ENCODE measurements around the gene CDC16.

The CDC16 gene

GRCh38 chr13:114314074-114314912, 79.6 kb downstream of the CDC16 start, which contains the start of gene CHAMP1 (continued):
- TF ChIP-seq ZNF558 (tag by site-specific recombination; IDR thresholded peaks at IDR 0.05): no peak
- TF ChIP-seq ZNF629 (tag by site-specific recombination; IDR thresholded peaks at IDR 0.05): 0 out of 2 replicates have a peak, but pooled peaks have one; percentile 13
- TF ChIP-seq ZBTB8A (tag by site-specific recombination; IDR thresholded peaks at IDR 0.05): peak; percentile 85
- no peak for TF ChIP-seq ZNF133 (tag by site-specific recombination; IDR thresholded peaks at IDR 0.05)
- no peak for TF ChIP-seq ZNF692 (tag by site-specific recombination; IDR thresholded peaks at IDR 0.05)
- no peak for TF ChIP-seq ZNF521 (tag by site-specific recombination; IDR thresholded peaks at IDR 0.05)
- no peak for TF ChIP-seq YY2 (tag by site-specific recombination; IDR thresholded peaks at IDR 0.05)
- no peak; the same call in 1 of the 2 replicates for TF ChIP-seq ZNF184 (tag by site-specific recombination; IDR thresholded peaks at IDR 0.05)
- TF ChIP-seq ZNF10 (tag by site-specific recombination; IDR thresholded peaks at IDR 0.05): no peak
- no peak for TF ChIP-seq ZNF223 (tag by site-specific recombination; IDR thresholded peaks at IDR 0.05)
- TF ChIP-seq ZNF555 (tag by site-specific recombination; conservative IDR thresholded peaks at IDR 0.05): no peak
- TF ChIP-seq ZSCAN23 (tag by site-specific recombination; IDR thresholded peaks at IDR 0.05): no peak
- 0 out of 2 replicates have a peak, but pooled peaks have one; percentile 37 for TF ChIP-seq OSR2 (tag by site-specific recombination; IDR thresholded peaks at IDR 0.05)
- no peak for TF ChIP-seq ZSCAN18 (tag by site-specific recombination; IDR thresholded peaks at IDR 0.05)
- peak; percentile 76 for TF ChIP-seq ZSCAN30 (tag by site-specific recombination; IDR thresholded peaks at IDR 0.05)
- no peak for TF ChIP-seq ZNF426 (tag by site-specific recombination; IDR thresholded peaks at IDR 0.05)
- no peak for TF ChIP-seq ZNF248 (tag by site-specific recombination; IDR thresholded peaks at IDR 0.05)
- peak; percentile 84; the same call in 1 of the 2 replicates for TF ChIP-seq ZBTB6 (tag by site-specific recombination; IDR thresholded peaks at IDR 0.05)
- no peak for TF ChIP-seq MYNN (tag by site-specific recombination; IDR thresholded peaks at IDR 0.05; ENCODE audit: borderline replicate concordance)
- TF ChIP-seq WT1 (tag by site-specific recombination; IDR thresholded peaks at IDR 0.05): no peak
- TF ChIP-seq ZNF174 (tag by site-specific recombination; IDR thresholded peaks at IDR 0.05): no peak
- TF ChIP-seq ZNF394 (tag by site-specific recombination; IDR thresholded peaks at IDR 0.05; ENCODE audit: borderline replicate concordance): no peak
- no peak for TF ChIP-seq ZIC2 (tag by site-specific recombination; IDR thresholded peaks at IDR 0.05)
- no peak for TF ChIP-seq ZNF292 (tag by site-specific recombination; IDR thresholded peaks at IDR 0.05; ENCODE audit: borderline replicate concordance, low read depth)
- no peak for TF ChIP-seq PRDM4 (tag by site-specific recombination; IDR thresholded peaks at IDR 0.05)
- TF ChIP-seq ZNF302 (tag by site-specific recombination; IDR thresholded peaks at IDR 0.05; ENCODE audit: low read depth): no peak
- TF ChIP-seq ZNF211 (tag by site-specific recombination; IDR thresholded peaks at IDR 0.05; ENCODE audit: low read depth): no peak
